OCI-LY7 (cell line): ENCODE data around the gene REV3L. TPM values are rescaled to one million over a fixed set of nuclear protein-coding genes. Genes with fewer than 3 reads are reported as not detected.
A peak's percentile ranks its signal among the peaks of the same experiment; 100 is the strongest.

Experiments used
- BruUV-seq: library from RNA; stranded (reverse); fragments of 400-500 nt; replicated peaks from 2 replicates; lab custom pipeline; 2021; lab: Mats Ljungman, UMichigan
- CTCF ChIA-PET: fragments of 300-600 bp; sonication (Branson Sonifier 250); formaldehyde crosslinking; loops from one replicate; lab custom pipeline; 2022; ENCODE audit warnings: antibody characterized with exemption; ENCODE audit not compliant: unreplicated experiment; lab: Charles Lee
- POLR2A ChIA-PET: fragments of 300-600 bp; sonication (Branson Sonifier 250); formaldehyde crosslinking; loops from one replicate; lab custom pipeline; 2022; ENCODE audit warnings: antibody characterized with exemption; lab: Charles Lee
- DNase-seq: peaks from one replicate; pipeline ENCODE4 v3.0.0-alpha.2; 2015; ENCODE audit warnings: low spot score
- H2AFZ ChIP-seq: fragments of 200-600 bp; sonication (generic), shearing (Covaris generic); 2 replicates; pipeline ENCODE4 v1.6.1; 2014; ENCODE audit warnings: mild to moderate bottlenecking, antibody characterized with exemption, low read length, moderate library complexity
- H3K27ac ChIP-seq: fragments of 200-600 bp; sonication (generic); 2 replicates; pipeline ENCODE4 v1.5.1; 2014; ENCODE audit warnings: mixed run types, low read depth, mild to moderate bottlenecking, moderate library complexity, low read length, inconsistent platforms; ENCODE audit not compliant: poor library complexity, severe bottlenecking
- H3K36me3 ChIP-seq: fragments of 200-600 bp; sonication (generic); 2 replicates; pipeline ENCODE4 v1.6.1; 2014; ENCODE audit warnings: mild to moderate bottlenecking, antibody characterized with exemption, low read length, moderate library complexity, mixed read lengths; ENCODE audit not compliant: insufficient read depth
- H3K4me1 ChIP-seq: fragments of 200-600 bp; sonication (generic); 2 replicates; pipeline ENCODE4 v1.5.1; 2014; ENCODE audit warnings: mild to moderate bottlenecking, low read length; ENCODE audit not compliant: insufficient read depth, poor library complexity, severe bottlenecking
- H3K4me2 ChIP-seq: fragments of 200-600 bp; sonication (generic); 2 replicates; pipeline ENCODE4 v1.6.1; 2014; ENCODE audit warnings: mild to moderate bottlenecking, low read length
- H3K4me3 ChIP-seq: fragments of 200-600 bp; sonication (generic); 2 replicates; pipeline ENCODE4 v1.5.1; 2014; ENCODE audit warnings: mild to moderate bottlenecking, low read depth, low read length; ENCODE audit not compliant: poor library complexity, severe bottlenecking
- H3K79me2 ChIP-seq: fragments of 200-600 bp; sonication (generic); 2 replicates; pipeline ENCODE4 v1.6.1; 2016; ENCODE audit warnings: low read depth, mild to moderate bottlenecking, low read length, moderate library complexity, mixed read lengths; ENCODE audit not compliant: insufficient read depth
- H3K9me2 ChIP-seq: fragments of 200-600 bp; sonication (generic); 2 replicates; pipeline ENCODE4 v1.6.1; 2016; ENCODE audit warnings: mild to moderate bottlenecking, low read length, mixed read lengths; ENCODE audit not compliant: insufficient read depth
- H3K9me3 ChIP-seq: fragments of 200-600 bp; sonication (generic); 2 replicates; pipeline ENCODE4 v1.6.1; 2014; ENCODE audit warnings: mild to moderate bottlenecking, mixed run types, low read length, mixed read lengths
- H4K20me1 ChIP-seq: fragments of 200-600 bp; sonication (generic); 2 replicates; pipeline ENCODE4 v1.6.1; 2014; ENCODE audit warnings: mild to moderate bottlenecking, antibody characterized with exemption, low read length, moderate library complexity, mixed read lengths; ENCODE audit not compliant: insufficient read depth
- CTCF ChIP-seq: fragments of 200-600 bp; sonication (generic); conservative IDR thresholded peaks from 2 replicates; pipeline ENCODE4 v1.5.1; 2014; ENCODE audit warnings: mild to moderate bottlenecking, antibody characterized with exemption, low read length, moderate library complexity, mixed read lengths
- EZH2phosphoT487 ChIP-seq: fragments of 200-600 bp; sonication (generic); IDR thresholded peaks from 2 replicates; pipeline ENCODE4 v1.6.1; 2018; ENCODE audit warnings: low read depth, borderline replicate concordance, mild to moderate bottlenecking, mixed run types, antibody characterized with exemption, low read length, moderate library complexity, mixed read lengths
- intact Hi-C: fragments of 100-400 bp; cut with micrococcal nuclease; formaldehyde crosslinking; loops from one replicate; pipeline ENCODE4 v1.10.0; 2022; ENCODE audit not compliant: unreplicated experiment
- total RNA-seq, 2 experiments: library from RNA; depleted of rRNA in 1 of 2; stranded (reverse); fragments of >200 nt in 1 of 2; shearing (Covaris generic) in 1 of 2; gene quantifications; 2 replicates each; pipeline ENCODE4 v1.2.3, GENCODE V29; 2014 to 2022

The REV3L gene
- total RNA-seq, 2 experiments from 2014 or later, result 24.8 to 33.4 TPM

- intact Hi-C loops, result loop anchor here (1.0 kb wide), 1 partner anchor 117 kb away; no protein-coding TSS in a partner anchor
- Histone ChIP-seq H3K4me2 (no peak overlapping the region), H4K20me1 (no peaks in the 10 kb centered on the region), H2AFZ (no peak overlapping the region), H3K9me2 (no peaks in the 10 kb centered on the region), H3K9me3 (no peaks in the 10 kb centered on the region), H3K79me2 (no peaks in the 10 kb centered on the region), H3K4me1 (no peaks in the 10 kb centered on the region), H3K36me3 (peaks cover 57% of the 10 kb centered on the region), H3K4me3 (no peak overlapping the region), H3K27ac (no peak overlapping the region)
- peak; percentile 69 for TF ChIP-seq CTCF
- TF ChIP-seq EZH2phosphoT487, result no peak
- POLR2A ChIA-PET, result no interaction called here
- BruUV-seq, result no TSS peak
- peak; percentile 4 for DNase-seq
- CTCF ChIA-PET, result no interaction called here
These were observed 121.4 kb downstream of the REV3L start for GRCh38 chr6:111361648-111362047.

- intact Hi-C loops, result no loop called here
- H3K9me2 ChIP-seq, result no peaks in the 10 kb centered on the region
- no peaks in the 10 kb centered on the region for H3K4me1 ChIP-seq
- DNase-seq, result no peak
- no peak overlapping the region for H3K4me2 ChIP-seq
- H3K79me2 ChIP-seq, result no peaks in the 10 kb centered on the region
- no TSS peak for BruUV-seq
- no peak for TF ChIP-seq CTCF
- no peak for TF ChIP-seq EZH2phosphoT487
- CTCF ChIA-PET, result no interaction called here
- H3K27ac ChIP-seq, result no peak overlapping the region
- POLR2A ChIA-PET, result no interaction called here
- no peaks in the 10 kb centered on the region for H3K9me3 ChIP-seq
- H4K20me1 ChIP-seq, result no peaks in the 10 kb centered on the region
- no peak overlapping the region for H2AFZ ChIP-seq
- H3K36me3 ChIP-seq, result peaks cover 61% of the 10 kb centered on the region
- no peak overlapping the region for H3K4me3 ChIP-seq
These were observed 124.6 kb downstream of the REV3L start for GRCh38 chr6:111358454-111358853.

- intact Hi-C loops, result no loop called here
- Histone ChIP-seq H3K4me1 (no peaks in the 10 kb centered on the region), H4K20me1 (no peaks in the 10 kb centered on the region), H3K9me2 (no peaks in the 10 kb centered on the region), H3K36me3 (peaks cover 62% of the 10 kb centered on the region), H3K27ac (no peak overlapping the region), H3K79me2 (no peaks in the 10 kb centered on the region), H2AFZ (no peak overlapping the region), H3K4me3 (no peak overlapping the region), H3K4me2 (no peak overlapping the region), H3K9me3 (no peaks in the 10 kb centered on the region)
- TF ChIP-seq CTCF (no peak), EZH2phosphoT487 (no peak)
- CTCF ChIA-PET, result no interaction called here
- DNase-seq, result no peak
- BruUV-seq, result no TSS peak
- POLR2A ChIA-PET, result interaction anchor here (0.7 to 0.8 kb wide), 2 partner anchors 9 to 330 kb away, joined by 3 to 4 read pairs; no protein-coding TSS in a partner anchor
These were observed 125.3 kb downstream of the REV3L start for GRCh38 chr6:111357705-111358104.
